ENCODE measurements around the gene TMEM54.

GRCh38 chr1:32946413-32946812, 45.2 kb upstream of the TMEM54 start:
- TF ChIP-seq CTCF (IDR thresholded peaks at IDR 0.05) (no peak), POLR2A (IDR thresholded peaks at IDR 0.05) (no peak)
